GM12892 (cell line): ENCODE results near the gene SEH1L. TPM values are rescaled to one million over a fixed set of nuclear protein-coding genes. Genes with fewer than 3 reads are reported as not detected.
"Not testable (repeated sequence)": the region's sequence is repeated elsewhere in the genome, so short reads cannot be mapped to it uniquely, and the experiment has no call there.

Experiments
- DNase-seq: peaks from one replicate; pipeline ENCODE4 v3.0.0; 2011; ENCODE audit not compliant: insufficient read length
- FAIRE-seq: peaks from 2 replicates; lab custom pipeline; 2011; peaks lifted over from hg19 to GRCh38; lab: Jason Lieb, UNC
- POLR2A ChIP-seq: IDR thresholded peaks from 2 replicates; pipeline ENCODE4 v1.6.1; 2011; ENCODE audit warnings: low read depth, low read length, control low read depth
- POLR2AphosphoS5 ChIP-seq: IDR thresholded peaks from 2 replicates; pipeline ENCODE4 v1.6.1; 2011; ENCODE audit warnings: low read depth, low read length, control low read depth
- TAF1 ChIP-seq: IDR thresholded peaks from 2 replicates; pipeline ENCODE4 v1.6.1; 2011; ENCODE audit warnings: low read depth, mild to moderate bottlenecking, control low read depth, low read length, borderline replicate concordance
- polyA plus RNA-seq: library from polyadenylated mRNA; unstranded; fragments of >200 nt; gene quantifications from one replicate; pipeline ENCODE4 v1.2.1, GENCODE V29; 2012; ENCODE audit warnings: missing spikeins, inconsistent platforms; ENCODE audit not compliant: missing spikeins

SEH1L gene, protein sequence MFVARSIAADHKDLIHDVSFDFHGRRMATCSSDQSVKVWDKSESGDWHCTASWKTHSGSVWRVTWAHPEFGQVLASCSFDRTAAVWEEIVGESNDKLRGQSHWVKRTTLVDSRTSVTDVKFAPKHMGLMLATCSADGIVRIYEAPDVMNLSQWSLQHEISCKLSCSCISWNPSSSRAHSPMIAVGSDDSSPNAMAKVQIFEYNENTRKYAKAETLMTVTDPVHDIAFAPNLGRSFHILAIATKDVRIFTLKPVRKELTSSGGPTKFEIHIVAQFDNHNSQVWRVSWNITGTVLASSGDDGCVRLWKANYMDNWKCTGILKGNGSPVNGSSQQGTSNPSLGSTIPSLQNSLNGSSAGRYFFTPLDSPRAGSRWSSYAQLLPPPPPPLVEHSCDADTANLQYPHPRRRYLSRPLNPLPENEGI
- 40.2 TPM for polyA plus RNA-seq

- DNase-seq = peak; percentile 93
- TF ChIP-seq POLR2A (no peak), POLR2AphosphoS5 (no peak; the same call in 1 of the 2 replicates), TAF1 (no peak; the same call in 1 of the 2 replicates)
- peak; percentile 48 for FAIRE-seq
These were observed at the start of gene SEH1L for GRCh38 chr18:12947285-12948049. Gene SEH1L (plus strand): TSS chr18:12948011. CDS start chr18:12948122, 111 bp downstream.

GRCh38 chr18:12901208-12901607 lies 46.6 kb upstream of the SEH1L start:
- DNase-seq, FAIRE-seq: not testable (repeated sequence)

GRCh38 chr18:12904012-12904516 lies 43.7 kb upstream of the SEH1L start:
- TF ChIP-seq POLR2AphosphoS5 (no peak), POLR2A (no peak), TAF1 (no peak)
- no peak for DNase-seq
- no peak for FAIRE-seq

GRCh38 chr18:12906119-12906518 lies 41.7 kb upstream of the SEH1L start:
- DNase-seq (no peak), FAIRE-seq (no peak)
- no peak for TF ChIP-seq TAF1
- TF ChIP-seq POLR2A = no peak
- TF ChIP-seq POLR2AphosphoS5 = no peak

- FAIRE-seq (no peak), DNase-seq (no peak)
- TF ChIP-seq POLR2AphosphoS5 = no peak
- TF ChIP-seq TAF1 = no peak
- no peak for TF ChIP-seq POLR2A
These were observed 41.0 kb upstream of the SEH1L start for GRCh38 chr18:12906773-12907172.

DNA sequence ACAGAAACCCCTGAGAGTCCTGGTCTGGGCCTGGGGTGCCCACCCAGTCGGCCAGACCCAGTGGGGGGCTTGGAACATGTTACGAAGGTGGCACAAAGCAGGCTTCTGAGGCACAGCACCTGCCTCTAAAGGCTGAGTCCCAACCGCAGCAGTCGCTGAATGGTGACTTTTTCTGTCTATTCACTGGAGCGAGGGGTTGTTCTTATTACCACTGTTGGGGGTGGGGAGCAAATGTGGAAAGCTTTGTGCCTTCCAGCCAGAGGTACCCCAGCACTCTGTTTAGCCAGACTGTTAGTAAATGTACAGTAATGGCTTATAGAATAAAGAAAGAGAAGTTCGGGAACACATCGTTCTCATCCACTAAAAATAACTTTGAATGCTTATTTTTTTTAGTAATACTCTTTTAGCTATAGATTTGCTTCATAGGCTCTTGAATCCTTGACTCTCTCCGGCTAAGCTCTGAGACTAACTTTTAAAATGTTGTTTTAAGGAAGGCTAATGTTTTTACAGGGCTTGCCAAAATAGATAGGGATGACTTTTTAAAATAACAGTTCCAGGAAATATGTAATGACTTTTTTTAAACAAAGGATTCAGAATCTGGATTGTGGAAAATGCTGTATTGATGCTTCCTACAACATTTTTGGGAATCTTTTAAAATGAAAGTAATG lies 40.4 kb upstream of the SEH1L start:
- DNase-seq (no peak), FAIRE-seq (no peak)
- no peak for TF ChIP-seq POLR2A
- TF ChIP-seq POLR2AphosphoS5 = no peak
- TF ChIP-seq TAF1 = no peak

DNA sequence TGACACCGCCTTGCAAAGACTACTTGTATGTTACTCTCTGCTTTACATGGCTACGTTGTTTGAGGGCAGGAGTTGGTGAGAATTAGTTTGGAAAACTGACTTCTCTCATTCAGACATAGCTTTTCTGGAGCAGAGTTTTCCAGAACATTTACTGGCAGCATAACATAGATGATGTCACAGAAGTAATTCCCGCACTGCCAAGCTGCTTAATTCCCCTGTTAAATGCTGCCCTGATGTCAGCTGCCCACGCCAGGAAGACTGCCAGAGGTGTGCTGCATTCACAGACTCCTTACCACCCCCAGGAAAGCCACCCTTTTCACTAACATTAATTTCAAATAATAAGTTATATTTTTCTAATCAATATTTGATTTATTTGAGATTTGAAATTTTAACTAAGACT lies 39.1 kb upstream of the SEH1L start:
- DNase-seq = no peak
- TF ChIP-seq TAF1 (no peak), POLR2A (no peak), POLR2AphosphoS5 (no peak)
- no peak for FAIRE-seq

- FAIRE-seq (no peak), DNase-seq (no peak)
- TF ChIP-seq TAF1 = no peak
- no peak for TF ChIP-seq POLR2AphosphoS5
- no peak for TF ChIP-seq POLR2A
These were observed 36.5 kb upstream of the SEH1L start for GRCh38 chr18:12911025-12911928.

GRCh38 chr18:12911929-12912703 lies 35.7 kb upstream of the SEH1L start:
- no peak for FAIRE-seq
- no peak for DNase-seq
- TF ChIP-seq POLR2AphosphoS5 = no peak
- no peak for TF ChIP-seq POLR2A
- no peak for TF ChIP-seq TAF1

DNA sequence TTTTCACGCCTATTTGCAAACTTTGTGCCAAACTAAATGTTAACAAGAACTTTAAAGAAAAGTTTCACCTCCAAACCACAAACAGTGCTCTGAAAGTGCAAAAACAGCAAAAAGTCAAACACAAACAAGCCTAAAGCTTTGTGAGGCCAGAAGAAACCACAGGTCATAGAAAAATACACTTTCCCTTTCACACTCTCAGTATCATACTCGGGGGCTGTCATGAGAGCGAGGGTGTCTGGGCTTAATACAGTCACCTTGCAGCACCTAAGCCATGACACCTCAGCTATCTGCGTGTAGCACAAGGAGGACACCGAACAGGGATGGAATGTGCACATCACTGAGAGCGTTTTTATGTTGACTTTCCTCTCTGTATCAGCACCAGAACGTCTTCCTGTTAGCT lies 26.6 kb upstream of the SEH1L start:
- DNase-seq = no peak
- no peak for FAIRE-seq
- no peak for TF ChIP-seq TAF1
- TF ChIP-seq POLR2AphosphoS5 = no peak
- no peak for TF ChIP-seq POLR2A
